HG02610 (cell line): ENCODE measurements around the gene WDR89.
"Not testable (repeated sequence)": the region's sequence is repeated elsewhere in the genome, so short reads cannot be mapped to it uniquely, and the experiment has no call there.

Experiments
- ATAC-seq: cut with Tn5 transposase; IDR thresholded peaks from one replicate; pipeline ENCODE4 v1.9.1; 2021; ENCODE audit warnings: mild to moderate bottlenecking, moderate library complexity; ENCODE audit not compliant: unreplicated experiment

The WDR89 gene

DNA sequence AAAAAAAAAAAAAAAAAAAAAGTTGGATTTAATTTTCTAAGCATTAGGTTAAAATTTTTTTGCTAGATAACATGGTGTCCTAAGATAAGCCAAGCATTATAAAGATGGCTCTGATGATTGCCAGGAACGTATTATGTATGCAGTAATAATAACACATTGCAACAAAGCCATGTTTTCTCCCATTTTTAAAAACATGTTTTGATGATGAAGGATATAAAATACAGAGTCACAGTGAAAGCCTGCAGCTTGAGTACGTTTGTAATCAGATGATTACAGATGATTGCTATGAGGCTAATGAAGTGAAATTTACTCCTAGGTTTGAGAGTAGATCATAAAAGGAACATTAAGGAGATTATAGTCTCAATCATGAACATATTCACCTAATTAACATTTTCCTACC, 13.3 kb upstream of the WDR89 start:
- ATAC-seq, result no peak

DNA sequence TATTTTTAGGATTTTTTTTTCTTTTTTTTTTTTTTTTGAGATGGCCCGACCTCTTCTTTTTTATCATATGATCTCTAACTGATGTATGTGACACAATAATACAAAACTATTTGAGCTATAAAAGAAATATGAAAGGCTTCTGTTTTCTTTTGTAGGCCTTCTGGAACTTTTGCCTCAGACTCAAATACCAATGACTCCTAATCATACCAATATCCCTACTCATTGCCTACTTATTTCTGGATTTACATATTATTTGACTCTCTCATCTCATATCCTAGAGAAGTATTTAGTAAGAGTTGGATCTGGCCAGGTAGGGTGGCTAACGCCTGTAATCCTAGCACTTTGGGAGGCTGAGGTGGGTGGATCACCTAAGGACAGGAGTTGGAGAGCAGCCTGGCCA, 12.7 kb upstream of the WDR89 start:
- no peak for ATAC-seq

DNA sequence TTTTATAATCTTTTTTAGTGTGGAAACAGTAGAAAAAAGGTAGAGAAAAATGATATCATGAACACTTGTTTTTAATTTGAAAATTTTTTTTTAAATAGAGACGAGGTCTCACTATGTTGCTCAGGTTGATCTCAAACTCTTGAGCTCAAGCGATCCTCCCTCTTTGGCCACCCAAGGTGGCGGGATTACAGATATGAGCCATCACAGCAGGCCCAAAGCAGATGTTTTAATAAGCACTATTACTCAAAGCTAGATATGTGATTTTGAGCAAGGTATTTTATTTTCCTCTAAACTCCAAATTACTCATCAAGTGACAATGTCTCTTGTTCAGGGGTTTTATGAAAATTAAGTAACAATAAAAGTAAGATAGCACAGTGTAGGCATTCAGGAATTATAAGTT, 10.7 kb upstream of the WDR89 start:
- no peak for ATAC-seq

DNA sequence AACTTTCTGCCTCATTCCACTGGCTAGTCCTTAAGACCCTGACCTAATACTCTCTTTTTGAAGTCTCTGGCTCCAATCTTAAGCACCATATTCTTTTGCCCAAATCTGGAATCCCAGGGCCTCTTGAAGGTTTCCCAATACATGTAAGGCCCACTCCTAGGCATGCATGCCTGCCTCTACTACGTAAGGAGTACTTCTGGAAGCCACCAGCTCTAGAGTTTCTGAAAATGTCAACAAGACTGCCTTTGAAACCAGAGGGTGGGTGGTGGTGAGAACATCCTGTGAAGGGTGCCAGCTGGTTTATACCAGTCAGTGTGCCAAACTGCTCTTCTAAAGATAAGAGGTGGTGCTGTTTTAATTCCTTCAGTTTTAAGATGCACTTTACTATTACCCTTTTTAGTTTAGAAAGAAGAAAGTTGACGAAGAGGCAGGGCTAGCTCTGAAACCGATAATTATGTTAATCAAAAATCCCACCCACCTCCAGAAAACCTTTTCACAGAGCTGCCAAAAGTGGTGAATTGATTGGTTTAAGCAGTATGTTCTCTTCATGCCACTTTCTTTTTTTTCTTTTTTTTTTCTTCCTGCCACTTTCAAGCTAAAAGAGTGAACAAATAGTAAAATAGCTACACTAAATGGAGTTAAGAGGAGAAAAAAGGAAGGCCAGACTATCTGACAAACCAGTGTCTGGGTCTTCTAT, 8.7 kb upstream of the WDR89 start:
- ATAC-seq, result no peak

DNA sequence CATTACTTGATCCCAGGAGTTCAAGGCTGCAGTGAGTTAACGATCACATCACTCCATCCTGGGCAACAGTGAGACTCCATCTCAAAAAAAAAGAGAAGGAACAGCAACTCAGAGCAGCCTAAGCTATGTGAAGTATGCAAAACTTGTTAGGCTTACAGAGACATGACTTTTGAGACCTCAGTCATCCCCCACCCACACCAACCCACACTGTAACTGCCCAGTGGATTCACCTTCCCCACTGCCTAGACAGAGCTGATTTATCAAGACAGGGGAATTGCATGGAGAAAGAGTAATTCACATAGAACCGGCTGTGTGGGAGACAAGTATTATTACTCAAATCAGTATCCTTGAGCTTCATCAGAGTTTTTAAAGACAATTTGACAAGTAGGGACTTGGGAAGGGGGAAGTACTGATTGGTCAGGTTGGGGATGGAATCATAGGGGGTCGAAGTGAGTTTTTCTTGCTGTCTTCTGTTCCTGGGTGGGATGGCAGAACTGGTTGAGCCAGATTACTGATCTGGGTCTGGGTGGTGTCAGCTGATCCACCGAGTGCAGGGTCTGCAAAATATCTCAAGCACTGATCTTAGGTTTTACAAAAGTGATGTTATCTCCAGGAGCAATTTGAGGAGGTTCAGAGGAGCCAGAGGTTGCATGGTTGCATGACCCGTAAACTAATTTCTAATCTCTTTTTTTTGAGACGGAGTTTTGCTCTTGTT, 6.2 kb upstream of the WDR89 start:
- peak; percentile 65 for ATAC-seq

DNA sequence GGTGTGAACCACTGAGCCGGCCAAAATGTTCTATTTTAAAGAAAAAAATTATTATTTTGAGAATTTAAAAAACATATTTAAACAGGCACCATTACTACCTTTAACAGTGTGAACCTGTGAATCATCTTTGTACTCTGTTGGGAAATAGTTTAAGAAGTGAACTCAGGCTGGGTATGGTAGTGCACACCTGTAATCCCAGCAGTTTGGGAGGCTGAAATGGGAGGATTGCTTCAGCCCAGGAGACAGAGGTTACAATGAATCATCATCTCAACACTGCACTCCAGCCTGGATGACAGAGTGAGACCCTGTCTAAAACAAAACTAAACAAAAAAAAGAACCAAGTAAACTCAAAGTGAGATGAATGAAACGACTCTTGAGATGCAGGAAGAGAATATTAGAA, 3.1 kb upstream of the WDR89 start:
- no peak for ATAC-seq

DNA sequence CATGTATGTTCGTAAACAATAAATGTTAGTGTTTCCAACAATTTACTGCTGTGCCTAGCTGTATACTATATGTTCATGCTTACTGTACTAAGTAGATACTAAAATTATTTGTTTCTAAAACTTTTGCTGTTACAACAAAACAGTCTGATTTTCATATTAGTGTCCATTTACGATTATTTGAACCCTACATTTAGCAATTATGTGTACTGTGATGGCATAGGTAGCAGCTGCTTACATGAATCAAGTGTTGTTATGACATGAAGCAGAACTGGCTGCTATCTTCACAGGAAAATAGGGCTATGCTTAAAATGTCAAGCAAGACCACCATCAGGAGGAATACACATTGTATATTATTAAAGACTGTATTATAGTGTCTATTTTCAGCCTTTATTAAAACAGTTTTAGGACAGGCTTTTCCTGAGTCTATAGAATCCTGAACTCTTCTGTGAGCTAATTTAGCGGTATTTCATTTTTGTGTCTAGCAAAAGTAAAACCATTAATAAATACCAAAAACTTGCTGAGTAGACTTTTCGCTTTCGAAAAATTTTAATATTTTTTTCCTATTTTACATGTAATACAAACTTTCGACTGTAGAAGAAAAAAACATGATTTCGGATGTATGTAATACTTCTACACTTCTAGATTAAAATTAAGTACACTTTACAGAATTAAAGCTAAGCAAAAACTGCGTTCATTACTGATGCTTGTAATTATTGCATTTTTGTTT, 1.1 kb upstream of the WDR89 start:
- no peak for ATAC-seq

DNA sequence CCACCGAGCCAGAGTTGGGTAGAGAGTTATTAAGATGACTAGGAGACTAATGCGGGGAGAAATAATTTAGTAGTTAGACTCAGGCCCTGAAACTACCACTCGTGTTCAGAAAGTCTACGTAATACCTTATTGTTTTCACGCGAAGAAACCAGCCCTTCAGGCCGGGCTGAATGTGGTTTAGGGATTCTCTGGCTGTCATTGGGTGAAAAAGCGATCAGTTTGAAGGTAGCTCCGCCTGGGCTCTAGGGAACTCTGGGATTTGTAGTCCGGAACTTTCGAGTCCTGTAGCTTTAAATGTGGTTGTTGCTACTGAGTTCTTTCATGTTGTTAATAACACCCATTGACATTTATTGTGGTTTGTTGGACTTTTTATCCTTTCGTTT, 549 bp upstream of the WDR89 start:
- ATAC-seq, result peak; percentile 63

DNA sequence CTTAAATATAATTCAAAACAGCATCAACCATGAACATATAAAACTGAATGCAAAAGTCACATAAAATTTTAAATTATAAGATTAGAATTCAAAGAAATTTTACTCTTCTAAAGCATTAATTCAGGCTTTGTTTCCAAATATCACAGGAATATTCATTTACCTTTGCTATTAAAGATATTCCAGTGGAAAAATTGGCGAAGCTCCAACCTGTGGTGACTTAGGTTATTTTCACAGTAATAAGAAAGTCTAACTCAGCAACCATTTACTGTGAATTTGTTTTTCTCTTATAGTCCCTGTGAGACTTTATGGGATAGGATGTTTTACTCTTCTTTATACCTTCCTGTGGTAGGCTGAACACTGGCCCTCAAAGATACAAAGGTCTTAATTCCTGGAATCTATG, 3.2 kb downstream of the WDR89 start:
- ATAC-seq, result no peak

DNA sequence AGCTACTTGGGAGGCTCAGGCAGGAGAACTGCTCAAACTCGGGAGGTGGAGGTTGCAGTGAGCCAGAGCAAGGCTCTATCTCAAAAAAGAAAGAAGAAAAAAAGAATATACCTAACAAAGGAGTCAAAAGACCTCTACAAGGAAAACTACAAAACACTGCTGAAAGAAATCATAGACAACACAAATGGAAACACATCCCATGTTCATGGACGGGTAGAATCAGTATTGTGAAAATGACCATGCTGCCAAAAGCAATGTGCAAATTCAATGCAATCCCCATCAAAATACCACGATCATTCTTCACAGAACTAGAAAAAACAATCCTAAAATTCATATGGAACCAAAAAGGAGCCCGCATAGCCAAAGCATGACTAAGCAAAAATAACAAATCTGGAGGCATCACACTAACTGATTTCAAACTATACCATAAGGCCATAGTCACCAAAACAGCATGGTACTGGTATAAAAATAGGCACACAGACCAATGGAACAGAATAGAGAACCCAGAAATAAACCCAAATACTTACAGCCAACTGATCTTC, 5.5 kb downstream of the WDR89 start:
- not testable (repeated sequence) for ATAC-seq

DNA sequence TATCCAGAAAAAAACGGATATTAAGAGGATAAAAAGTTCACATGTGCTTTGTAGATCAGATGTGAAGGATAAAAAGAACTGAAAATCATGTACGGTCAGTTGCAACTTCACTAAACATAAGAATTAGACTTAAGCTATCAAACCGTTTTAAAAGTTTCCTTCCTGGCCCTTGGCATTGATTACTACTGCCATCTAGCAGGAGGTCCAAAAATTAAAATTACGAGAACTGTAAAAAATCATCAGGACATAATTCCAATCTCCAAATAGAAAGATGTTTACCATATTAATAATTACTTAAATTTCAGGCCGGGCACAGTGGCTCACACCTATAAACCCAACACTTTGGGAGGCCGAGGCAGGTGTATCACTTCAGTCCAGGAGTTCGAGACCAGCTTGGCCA, 7.9 kb downstream of the WDR89 start:
- no peak for ATAC-seq

DNA sequence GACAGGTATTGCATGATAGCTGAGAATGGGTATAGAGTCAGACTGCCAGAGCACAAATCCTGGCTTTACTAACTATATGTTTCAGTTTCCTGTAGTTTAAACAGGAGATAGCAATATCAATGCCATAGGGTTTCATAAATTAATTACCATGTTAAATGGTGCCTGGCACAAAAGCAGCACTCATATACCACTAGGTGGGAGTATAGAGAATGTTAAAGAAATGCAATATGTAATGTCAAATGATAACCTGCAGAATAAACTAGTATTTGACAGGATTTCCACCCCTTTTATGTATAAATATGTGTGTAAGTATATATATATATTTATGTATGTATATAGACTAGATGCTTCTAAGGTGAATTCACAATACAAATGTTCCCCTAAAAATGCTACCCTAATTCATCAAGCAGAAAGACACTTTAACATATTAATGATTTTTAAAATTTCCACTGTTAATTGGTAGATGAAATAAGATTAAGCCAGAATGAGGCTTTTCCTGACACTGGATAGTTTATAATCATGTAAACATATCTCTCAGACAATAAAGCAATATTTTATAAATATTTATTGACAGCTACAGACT, 8.6 kb downstream of the WDR89 start:
- no peak for ATAC-seq

DNA sequence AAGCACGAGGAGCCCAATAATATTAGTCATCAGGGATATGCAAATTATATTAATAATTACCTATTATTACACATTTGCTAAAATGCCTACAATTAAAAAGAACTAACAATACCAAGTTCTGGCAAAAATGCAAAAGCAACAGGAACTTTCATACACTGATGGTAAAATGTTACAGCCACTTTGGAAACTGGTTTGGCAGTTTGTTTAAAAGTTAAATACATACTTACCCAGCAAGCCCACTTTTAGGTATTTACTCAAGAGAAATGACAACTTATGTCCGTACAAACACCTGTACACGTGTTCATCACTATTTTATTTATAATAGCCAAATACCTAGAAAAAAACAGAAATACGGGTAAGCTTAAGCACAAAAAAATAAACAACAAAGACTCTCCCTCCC, 17.0 kb downstream of the WDR89 start:
- no peak for ATAC-seq

DNA sequence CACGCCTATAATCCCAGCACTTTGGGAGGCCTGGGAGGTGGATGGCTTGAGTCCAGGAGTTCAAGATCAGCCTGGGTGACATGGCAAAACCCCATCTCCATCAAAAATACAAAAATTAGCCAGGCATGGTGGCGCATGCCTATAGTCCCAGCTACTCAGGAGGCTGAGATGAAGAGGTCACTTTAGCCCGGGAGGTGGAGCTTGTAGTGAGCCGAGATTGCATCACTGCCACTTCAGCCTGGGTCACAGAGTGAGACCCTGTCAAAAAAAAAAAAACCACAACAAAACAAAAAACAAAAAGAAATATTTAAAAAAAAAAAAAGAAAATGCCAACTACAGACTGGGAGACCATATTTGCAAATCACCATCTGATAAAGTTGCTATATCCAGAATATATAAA, 17.5 kb downstream of the WDR89 start:
- no peak for ATAC-seq

DNA sequence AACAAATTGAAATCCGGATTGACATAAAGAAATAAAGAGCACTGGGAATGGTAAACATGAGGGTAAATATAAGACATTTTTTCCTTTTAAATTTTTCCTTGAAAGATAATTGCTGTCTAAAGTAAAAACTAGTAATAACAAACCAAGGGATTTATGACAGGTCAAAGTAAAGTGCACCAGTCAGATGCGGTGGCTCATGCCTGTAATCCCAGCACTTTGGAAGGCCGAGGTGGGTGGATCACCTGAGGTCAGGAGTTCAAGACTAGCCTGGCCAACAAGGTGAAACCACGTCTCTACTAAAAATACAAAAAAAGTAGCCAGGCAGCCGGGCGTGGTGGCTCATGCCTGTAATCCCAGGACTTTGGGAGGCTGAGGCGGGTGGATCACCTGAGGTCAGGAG, 19.7 kb downstream of the WDR89 start:
- ATAC-seq, result not testable (repeated sequence)

DNA sequence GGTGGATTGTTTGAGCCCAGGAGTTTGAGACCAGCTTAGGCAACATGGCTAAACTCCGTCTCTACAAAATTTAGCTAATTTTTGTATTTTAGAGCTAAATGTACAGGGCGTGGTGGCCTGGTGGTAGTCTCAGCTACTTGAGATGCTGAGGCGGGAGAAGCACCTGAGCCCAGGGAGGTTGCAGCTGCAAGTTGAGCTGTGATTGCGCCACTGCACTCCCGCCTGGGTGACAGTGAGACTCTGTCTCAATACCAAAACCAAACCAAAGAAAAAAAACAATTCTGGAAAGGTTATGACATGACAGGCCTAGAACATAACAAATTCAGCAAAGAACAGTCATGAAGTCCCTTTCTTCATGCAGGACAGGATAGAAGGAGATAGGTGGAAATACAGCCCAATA, 25.7 kb downstream of the WDR89 start:
- ATAC-seq, result no peak

DNA sequence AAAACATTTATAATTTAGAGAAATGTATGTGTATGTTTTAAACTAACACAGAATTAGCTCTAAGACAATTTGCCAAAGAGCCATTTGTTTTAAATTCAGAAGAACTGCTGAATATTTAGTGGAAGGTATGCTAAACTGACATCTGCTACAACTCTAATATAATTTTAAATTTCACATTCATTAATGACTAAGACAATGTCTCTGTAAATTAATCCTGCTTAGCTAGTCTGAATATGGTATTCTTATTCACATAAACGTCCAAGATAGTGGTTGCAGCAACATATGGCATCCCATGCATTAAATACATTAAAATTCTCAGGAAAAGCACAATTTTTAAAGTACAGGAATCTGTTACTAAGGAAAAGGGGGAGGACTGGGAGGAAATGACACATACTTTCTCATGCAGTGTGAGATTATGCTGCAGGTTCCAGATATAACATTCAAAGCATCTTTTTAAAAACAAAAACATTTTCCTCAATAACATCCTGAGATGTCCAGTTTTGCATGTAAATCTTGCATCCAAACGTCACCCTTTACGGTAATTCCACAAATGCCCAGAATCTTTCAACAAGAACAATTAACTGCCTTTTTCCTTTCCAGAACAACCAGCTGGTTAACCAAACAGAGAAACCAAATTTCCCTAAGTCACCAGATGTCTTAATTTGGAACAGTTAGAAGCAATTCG, 26.9 kb downstream of the WDR89 start:
- ATAC-seq, result no peak

DNA sequence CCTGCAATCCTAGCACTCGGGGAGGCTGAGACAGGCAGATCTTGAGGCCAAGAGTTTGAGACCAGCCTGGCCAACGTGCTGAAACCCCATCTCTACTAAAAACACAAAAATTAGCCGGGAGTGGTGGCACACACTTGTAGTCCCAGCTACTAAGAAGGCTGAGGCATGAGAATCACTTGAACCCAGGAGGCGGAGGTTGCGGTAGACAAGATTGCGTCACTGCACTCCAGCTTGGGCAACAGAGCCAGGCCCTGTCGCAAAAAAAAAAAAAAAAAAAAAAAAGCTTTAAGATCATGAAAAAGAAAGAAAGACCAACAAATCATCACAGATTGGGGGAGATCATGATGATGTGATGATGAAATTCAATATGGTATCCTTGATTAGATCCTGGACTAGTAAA, 30.6 kb downstream of the WDR89 start:
- ATAC-seq, result no peak

DNA sequence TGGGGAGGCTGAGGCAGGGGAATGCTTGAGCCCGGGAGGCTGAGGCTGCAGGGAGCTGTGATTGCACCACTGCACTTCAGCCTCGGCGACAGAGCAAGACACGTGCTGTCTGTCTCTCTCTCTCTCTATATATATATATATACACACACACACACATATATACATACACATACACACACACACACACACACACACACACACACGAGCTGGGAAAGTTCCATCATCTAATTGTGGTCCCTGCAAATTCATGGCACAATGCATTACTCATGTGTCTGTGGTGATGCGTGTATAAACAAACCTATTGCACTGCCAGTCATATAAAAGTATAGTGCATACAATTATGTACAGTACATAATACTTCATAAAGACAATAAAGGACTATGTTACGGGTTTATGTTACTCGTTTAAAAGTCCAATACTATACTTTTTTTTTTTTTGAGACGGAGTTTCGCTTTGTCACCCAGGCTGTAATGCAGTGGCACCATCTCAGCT, 36.6 kb downstream of the WDR89 start:
- no peak for ATAC-seq

DNA sequence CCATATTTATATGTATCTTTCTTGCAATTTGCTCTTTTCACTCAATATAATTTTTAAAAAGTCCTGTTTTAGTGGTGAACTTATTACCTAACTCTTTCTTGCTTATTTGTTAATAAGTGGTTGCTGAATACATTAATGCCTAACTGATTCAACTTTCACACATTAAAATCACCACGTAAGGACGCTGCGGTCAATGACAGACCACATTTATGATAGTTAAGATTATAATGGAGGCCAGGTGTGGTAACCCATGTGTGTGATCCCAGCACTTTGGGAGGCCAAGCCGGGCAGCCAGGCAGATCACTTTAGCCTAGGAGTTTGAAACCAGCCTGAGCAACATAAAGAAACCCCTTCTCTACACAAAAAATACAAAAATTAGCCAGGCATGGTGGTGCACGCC, 37.0 kb downstream of the WDR89 start:
- ATAC-seq, result no peak

DNA sequence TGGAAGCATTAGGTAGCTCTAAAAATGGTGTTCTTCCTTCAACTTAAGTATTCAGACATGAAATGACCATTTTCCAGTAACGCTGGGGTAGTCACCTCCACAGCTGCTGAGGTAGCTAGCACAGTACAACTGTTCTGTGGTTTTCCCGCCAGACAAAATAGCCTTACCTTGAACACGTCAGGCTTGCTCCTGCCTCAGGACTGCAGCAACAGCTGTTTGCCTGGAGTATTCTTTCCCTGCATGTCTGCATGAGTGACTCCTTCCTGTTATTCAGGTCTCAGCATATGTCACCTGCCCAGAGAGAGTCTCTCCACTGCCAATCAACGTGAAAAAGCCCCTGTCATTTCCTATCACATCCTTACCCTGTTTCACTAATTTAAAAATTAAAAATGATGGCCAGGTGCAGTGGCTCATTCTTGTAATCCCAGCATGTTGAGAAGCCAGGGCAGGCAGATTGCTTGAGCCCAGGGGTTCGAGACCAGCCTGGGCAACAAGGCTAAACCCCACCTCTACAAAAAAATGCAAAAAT, 37.9 kb downstream of the WDR89 start:
- no peak for ATAC-seq
